Glutamatergic neuron (in vitro differentiated cells): ENCODE measurements around the gene TPRG1. TPM values are rescaled to one million over a fixed set of nuclear protein-coding genes. Genes with fewer than 3 reads are reported as not detected.

Source experiments
- DNase-seq: peaks from one replicate; pipeline ENCODE4 v3.0.0; 2022
- H3K27ac Mint-ChIP-seq: one replicate; pipeline ENCODE4 v1.8.0; 2020; ENCODE audit warnings: mild to moderate bottlenecking, mixed read lengths, inconsistent platforms; ENCODE audit not compliant: unreplicated experiment
- H3K27me3 Mint-ChIP-seq: one replicate; pipeline ENCODE4 v1.8.0; 2020; ENCODE audit warnings: mild to moderate bottlenecking, moderate library complexity, mixed read lengths, inconsistent platforms; ENCODE audit not compliant: unreplicated experiment
- H3K36me3 Mint-ChIP-seq: one replicate; pipeline ENCODE4 v1.8.0; 2020; ENCODE audit warnings: mild to moderate bottlenecking, mixed read lengths, inconsistent platforms; ENCODE audit not compliant: unreplicated experiment
- H3K4me1 Mint-ChIP-seq: one replicate; pipeline ENCODE4 v1.8.0; 2020; ENCODE audit warnings: mild to moderate bottlenecking, low read depth, mixed read lengths, inconsistent platforms; ENCODE audit not compliant: unreplicated experiment
- H3K4me3 Mint-ChIP-seq: one replicate; pipeline ENCODE4 v1.8.0; 2020; ENCODE audit warnings: mild to moderate bottlenecking, mixed read lengths, inconsistent platforms; ENCODE audit not compliant: unreplicated experiment
- H3K9me3 Mint-ChIP-seq: one replicate; pipeline ENCODE4 v1.8.0; 2020; ENCODE audit warnings: mild to moderate bottlenecking, moderate library complexity, mixed read lengths, inconsistent platforms; ENCODE audit not compliant: unreplicated experiment
- total RNA-seq: library from RNA; stranded (reverse); fragmentation: NEBNext Ultra II Directional; extraction: Animal tissue kit (Norgen Biotek cat#: 25700); gene quantifications from one replicate; pipeline ENCODE4 v1.2.1, GENCODE V29; 2021; ENCODE audit not compliant: unreplicated experiment
- TF ChIP-seq, protein P1 (sequence below): fragments of 200-600 bp; sonication (generic); IDR thresholded peaks from one replicate; pipeline ENCODE4 v1.5.0; 2021; ENCODE audit not compliant: partially characterized antibody, unreplicated experiment

TPRG1 gene
- total RNA-seq, 1 donor from 2014 or later, result 1.3 TPM

DNA sequence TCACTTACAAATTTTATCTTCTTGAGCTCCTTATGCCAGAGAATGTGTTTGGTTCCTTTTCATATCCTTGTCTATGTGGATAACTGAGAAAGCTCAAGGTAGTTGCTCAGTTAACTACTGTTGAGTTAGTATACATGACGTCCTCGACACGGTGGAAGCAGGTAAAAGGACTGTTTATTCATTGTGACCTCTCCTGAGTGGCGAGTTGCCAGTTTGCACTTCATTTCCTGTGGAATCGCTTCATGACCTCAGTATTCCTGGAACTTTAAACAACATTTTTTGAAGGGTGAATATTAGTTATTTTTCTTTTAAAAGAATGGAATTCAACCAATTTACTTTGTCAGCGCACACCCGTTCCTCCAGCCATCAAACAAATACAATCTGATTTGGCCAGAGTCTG, 1.2 kb upstream of the TPRG1 start:
- H3K27ac Mint-ChIP-seq, result no peak overlapping the region

DNA sequence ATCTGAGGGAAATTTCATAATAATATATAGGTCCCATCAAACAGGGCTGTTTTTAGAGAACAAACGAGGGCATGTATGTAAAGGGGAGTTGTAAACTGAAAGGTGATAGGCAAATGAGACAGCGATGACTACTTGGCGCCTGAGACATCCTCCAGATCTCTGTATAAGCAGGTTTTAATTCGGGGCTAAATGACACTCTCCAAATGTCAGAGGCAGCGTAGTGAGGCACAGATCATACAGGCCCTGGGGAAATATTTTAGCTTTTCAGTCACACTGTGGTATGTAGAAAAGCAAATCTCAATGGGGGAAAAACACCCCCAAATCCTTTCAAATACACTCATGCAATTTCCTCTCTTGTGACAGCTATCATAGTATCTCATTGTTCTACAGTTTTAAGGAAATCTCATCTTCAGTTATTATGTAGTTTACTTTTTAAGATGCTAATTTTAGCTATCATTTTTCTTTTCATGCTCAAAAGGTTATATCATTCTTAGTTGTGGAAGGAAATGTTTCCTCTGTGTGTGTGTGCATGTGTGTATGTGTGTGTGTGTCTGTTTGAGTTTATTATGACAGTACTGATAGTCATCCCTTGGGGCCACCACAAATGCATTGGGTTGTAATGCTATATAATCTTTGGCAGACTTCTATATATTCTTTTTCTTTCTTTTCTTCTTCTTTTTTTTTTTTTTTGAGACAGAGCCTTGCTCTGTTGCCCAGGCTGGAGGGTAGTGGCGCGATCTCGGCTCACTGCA, 1.1 kb downstream of the TPRG1 start:
- TF ChIP-seq, protein P1, sequence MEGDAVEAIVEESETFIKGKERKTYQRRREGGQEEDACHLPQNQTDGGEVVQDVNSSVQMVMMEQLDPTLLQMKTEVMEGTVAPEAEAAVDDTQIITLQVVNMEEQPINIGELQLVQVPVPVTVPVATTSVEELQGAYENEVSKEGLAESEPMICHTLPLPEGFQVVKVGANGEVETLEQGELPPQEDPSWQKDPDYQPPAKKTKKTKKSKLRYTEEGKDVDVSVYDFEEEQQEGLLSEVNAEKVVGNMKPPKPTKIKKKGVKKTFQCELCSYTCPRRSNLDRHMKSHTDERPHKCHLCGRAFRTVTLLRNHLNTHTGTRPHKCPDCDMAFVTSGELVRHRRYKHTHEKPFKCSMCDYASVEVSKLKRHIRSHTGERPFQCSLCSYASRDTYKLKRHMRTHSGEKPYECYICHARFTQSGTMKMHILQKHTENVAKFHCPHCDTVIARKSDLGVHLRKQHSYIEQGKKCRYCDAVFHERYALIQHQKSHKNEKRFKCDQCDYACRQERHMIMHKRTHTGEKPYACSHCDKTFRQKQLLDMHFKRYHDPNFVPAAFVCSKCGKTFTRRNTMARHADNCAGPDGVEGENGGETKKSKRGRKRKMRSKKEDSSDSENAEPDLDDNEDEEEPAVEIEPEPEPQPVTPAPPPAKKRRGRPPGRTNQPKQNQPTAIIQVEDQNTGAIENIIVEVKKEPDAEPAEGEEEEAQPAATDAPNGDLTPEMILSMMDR, result no peak
- no peak overlapping the region for H3K27ac Mint-ChIP-seq
- no peaks in the 10 kb centered on the region for H3K36me3 Mint-ChIP-seq
- no peaks in the 10 kb centered on the region for H3K9me3 Mint-ChIP-seq
- no peaks in the 10 kb centered on the region for H3K4me1 Mint-ChIP-seq
- no peak overlapping the region for H3K4me3 Mint-ChIP-seq
- DNase-seq, result no peak
- no peaks in the 10 kb centered on the region for H3K27me3 Mint-ChIP-seq

More for the DNA sequence above, 1.2 kb upstream of the TPRG1 start:
- TF ChIP-seq, protein P1, result no peak
- Mint-ChIP-seq H3K4me3 (no peak overlapping the region), H3K27me3 (no peaks in the 10 kb centered on the region), H3K36me3 (no peaks in the 10 kb centered on the region), H3K4me1 (no peaks in the 10 kb centered on the region), H3K9me3 (no peaks in the 10 kb centered on the region)
- no peak for DNase-seq

DNA sequence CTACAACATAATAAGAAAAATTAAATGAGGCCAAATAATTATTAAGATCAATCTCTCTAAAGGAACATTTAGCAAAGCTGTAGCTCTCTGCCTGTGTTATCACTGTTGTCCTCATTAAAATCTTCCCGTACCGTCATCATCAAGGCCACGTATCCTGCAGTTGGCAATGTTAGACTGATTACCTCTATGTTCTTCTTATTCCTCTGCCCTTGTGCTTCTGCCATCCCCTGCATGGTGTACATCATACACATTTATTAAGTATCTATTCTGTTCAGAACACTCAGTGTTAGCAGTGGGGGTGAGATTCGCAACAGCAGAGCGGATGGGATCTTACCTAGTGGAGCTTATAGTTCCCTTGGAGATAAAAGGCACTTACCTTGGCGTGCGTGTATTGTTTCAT, 12.8 kb downstream of the TPRG1 start:
- Mint-ChIP-seq H3K36me3 (peaks cover 16% of the 10 kb centered on the region), H3K4me1 (no peaks in the 10 kb centered on the region), H3K9me3 (peaks cover 5% of the 10 kb centered on the region), H3K27ac (no peak overlapping the region), H3K4me3 (no peak overlapping the region), H3K27me3 (no peaks in the 10 kb centered on the region)
- no peak for DNase-seq
- TF ChIP-seq, protein P1, result no peak

DNA sequence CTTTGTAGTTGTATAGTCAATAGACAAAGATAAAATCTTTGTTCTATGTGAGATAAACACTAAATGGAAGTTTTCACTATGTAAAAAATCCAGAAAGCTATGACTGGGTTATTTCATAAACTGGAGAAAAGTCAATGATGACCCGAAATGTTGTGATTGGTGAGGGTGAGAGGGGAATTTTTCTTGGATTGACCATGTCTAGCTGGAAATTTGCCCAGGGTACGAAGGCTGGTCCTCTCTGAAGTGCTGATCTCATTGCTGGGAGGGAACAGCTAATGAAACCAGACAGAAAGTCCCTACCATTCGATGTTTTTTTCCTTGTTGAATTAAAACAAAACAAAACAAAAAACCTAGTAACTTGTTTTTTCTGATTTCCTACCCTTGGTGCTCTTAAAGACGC, 14.3 kb downstream of the TPRG1 start:
- DNase-seq, result no peak
- H3K9me3 Mint-ChIP-seq, result peaks cover 5% of the 10 kb centered on the region
- no peaks in the 10 kb centered on the region for H3K4me1 Mint-ChIP-seq
- H3K4me3 Mint-ChIP-seq, result no peak overlapping the region
- H3K27me3 Mint-ChIP-seq, result no peaks in the 10 kb centered on the region
- no peak overlapping the region for H3K27ac Mint-ChIP-seq
- peaks cover 10% of the 10 kb centered on the region for H3K36me3 Mint-ChIP-seq
- TF ChIP-seq, protein P1, result no peak

DNA sequence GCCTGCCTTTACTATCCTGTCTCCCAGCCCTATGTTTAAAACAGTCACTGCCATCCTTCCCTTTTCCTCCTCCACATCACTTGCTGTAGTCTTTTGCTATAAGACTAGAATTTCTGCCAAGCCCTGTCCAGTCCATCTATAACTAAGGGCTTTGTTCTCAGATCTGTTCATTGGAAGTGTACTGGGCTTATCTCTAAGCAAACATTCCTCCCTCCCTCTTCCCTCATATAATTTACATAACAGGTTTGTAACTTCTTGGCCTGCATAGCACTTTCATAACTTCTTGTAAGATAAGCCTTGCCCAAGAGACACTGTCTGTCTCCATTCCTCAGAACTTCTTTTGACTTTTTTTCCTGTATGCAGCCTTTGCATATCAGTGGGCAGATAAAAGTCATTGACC, 16.7 kb downstream of the TPRG1 start:
- Mint-ChIP-seq H3K9me3 (peaks cover 4% of the 10 kb centered on the region), H3K4me3 (no peak overlapping the region), H3K27me3 (no peaks in the 10 kb centered on the region), H3K4me1 (no peaks in the 10 kb centered on the region), H3K36me3 (peaks cover 12% of the 10 kb centered on the region), H3K27ac (no peak overlapping the region)
- TF ChIP-seq, protein P1, result no peak
- DNase-seq, result no peak
